ENCODE results near the gene HMGCLL1.
A peak's percentile ranks its signal among the peaks of the same experiment; 100 is the strongest.

HMGCLL1 gene

GRCh38 chr6:55450005-55450404 lies 129.0 kb downstream of the HMGCLL1 start:
- no peak for DNase-seq
- in situ Hi-C loops (cut with MboI; ENCODE audit: low pct_unique_long_range_greater_than_20kb, low sequenced_read_pairs), result no loop called here

DNA sequence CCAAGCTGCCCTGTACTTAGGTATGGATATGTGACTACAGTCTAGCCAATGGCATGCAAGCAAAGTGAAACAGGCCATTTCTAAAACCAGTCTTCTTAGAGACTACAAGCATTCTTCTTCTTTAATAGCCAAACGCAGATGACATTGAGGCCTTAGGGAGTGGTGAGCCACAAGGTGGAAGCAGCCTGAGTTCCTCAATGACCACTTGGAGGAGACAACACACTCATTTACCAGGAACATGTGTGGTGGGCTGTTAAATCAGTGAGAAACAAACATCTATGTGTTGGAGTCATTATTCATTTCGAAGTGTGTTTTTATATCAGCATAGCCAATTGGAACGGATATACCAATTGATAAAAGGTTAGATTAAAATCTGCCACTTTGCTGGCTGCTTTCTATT lies 129.8 kb downstream of the HMGCLL1 start:
- in situ Hi-C loops (cut with MboI; ENCODE audit: low pct_unique_long_range_greater_than_20kb, low sequenced_read_pairs), result no loop called here
- DNase-seq, result no peak

- in situ Hi-C loops (cut with MboI; ENCODE audit: low pct_unique_long_range_greater_than_20kb, low sequenced_read_pairs), result no loop called here
Observed at GRCh38 chr6:55448451-55448850, 130.5 kb downstream of the HMGCLL1 start.

GRCh38 chr6:55447891-55448290 lies 131.1 kb downstream of the HMGCLL1 start:
- no peak for DNase-seq
- in situ Hi-C loops (cut with MboI; ENCODE audit: low pct_unique_long_range_greater_than_20kb, low sequenced_read_pairs), result no loop called here

More at GRCh38 chr6:55448451-55448850, 130.5 kb downstream of the HMGCLL1 start:
- DNase-seq, result no peak

GRCh38 chr6:55445648-55446204 lies 133.3 kb downstream of the HMGCLL1 start:
- in situ Hi-C loops (cut with MboI; ENCODE audit: low pct_unique_long_range_greater_than_20kb, low sequenced_read_pairs), result no loop called here
- peak; percentile 46 for DNase-seq

GRCh38 chr6:55443238-55444134 lies 135.5 kb downstream of the HMGCLL1 start:
- DNase-seq, result no peak
- in situ Hi-C loops (cut with MboI; ENCODE audit: low pct_unique_long_range_greater_than_20kb, low sequenced_read_pairs), result no loop called here

DNA sequence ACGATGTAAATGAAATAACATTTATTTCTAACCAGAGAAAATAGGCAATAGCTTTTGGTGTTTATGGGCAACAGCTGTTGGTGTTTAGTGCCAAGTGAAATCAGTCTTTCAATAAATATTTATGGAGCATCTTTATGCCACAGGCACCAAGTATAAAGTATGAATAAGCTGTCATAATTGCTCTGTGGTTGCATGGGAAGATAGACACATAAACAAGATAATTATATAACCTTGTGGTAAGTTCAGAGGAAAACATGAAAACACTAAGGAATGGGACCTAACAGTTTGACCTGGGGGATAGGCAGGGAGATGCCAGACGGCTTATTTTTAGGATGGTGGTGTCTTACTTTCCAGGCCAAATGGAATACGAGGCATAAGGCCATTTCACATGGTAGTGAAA lies 140.8 kb downstream of the HMGCLL1 start:
- DNase-seq, result no peak
- in situ Hi-C loops (cut with MboI; ENCODE audit: low pct_unique_long_range_greater_than_20kb, low sequenced_read_pairs), result no loop called here

DNA sequence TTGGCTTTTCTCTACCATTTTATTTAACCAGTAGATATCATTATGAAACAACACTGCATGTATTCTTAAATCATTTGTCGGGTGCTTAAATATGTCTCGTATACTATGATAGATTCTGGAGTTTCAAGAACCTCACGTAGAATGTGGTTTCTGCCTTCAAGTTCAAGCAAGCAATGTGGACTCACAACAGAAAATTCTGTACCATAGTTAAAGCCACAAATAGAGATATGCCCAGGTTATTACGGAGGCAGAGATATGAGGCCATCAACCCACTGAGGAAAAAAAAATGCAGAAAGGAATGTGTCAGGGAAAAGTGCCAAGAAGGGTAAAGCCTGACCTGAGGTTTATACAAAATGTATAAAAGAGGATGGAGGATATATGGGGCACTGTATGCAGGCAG lies 141.9 kb downstream of the HMGCLL1 start:
- no peak for DNase-seq
- in situ Hi-C loops (cut with MboI; ENCODE audit: low pct_unique_long_range_greater_than_20kb, low sequenced_read_pairs), result no loop called here

GRCh38 chr6:55433446-55434130 lies 145.4 kb downstream of the HMGCLL1 start:
- no peak for DNase-seq
- in situ Hi-C loops (cut with MboI; ENCODE audit: low pct_unique_long_range_greater_than_20kb, low sequenced_read_pairs), result no loop called here

DNA sequence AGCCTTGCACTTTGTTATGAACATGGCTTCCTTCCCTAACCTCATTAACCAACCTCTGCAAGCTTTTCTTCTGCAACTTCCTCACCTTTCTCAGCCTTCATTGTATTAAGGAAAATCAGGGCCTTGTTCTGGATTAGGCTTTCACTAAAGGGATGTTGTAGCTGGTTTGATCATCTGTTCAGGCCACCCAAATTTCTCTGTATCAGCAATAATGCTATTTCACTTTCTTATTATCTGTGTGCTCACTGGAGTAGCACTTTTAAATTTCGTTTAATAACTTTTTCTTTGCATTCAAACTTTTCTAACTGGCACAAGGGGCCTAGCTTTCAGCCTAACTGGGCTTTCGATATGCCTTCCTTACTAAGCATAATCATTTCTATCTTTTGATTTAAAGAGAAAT lies 155.1 kb downstream of the HMGCLL1 start:
- in situ Hi-C loops (cut with MboI; ENCODE audit: low pct_unique_long_range_greater_than_20kb, low sequenced_read_pairs), result no loop called here

GRCh38 chr6:55410674-55411073 lies 168.3 kb downstream of the HMGCLL1 start:
- DNase-seq, result no peak
- in situ Hi-C loops (cut with MboI; ENCODE audit: low pct_unique_long_range_greater_than_20kb, low sequenced_read_pairs), result no loop called here

More for the DNA sequence above, 155.1 kb downstream of the HMGCLL1 start:
- DNase-seq, result no peak

DNA sequence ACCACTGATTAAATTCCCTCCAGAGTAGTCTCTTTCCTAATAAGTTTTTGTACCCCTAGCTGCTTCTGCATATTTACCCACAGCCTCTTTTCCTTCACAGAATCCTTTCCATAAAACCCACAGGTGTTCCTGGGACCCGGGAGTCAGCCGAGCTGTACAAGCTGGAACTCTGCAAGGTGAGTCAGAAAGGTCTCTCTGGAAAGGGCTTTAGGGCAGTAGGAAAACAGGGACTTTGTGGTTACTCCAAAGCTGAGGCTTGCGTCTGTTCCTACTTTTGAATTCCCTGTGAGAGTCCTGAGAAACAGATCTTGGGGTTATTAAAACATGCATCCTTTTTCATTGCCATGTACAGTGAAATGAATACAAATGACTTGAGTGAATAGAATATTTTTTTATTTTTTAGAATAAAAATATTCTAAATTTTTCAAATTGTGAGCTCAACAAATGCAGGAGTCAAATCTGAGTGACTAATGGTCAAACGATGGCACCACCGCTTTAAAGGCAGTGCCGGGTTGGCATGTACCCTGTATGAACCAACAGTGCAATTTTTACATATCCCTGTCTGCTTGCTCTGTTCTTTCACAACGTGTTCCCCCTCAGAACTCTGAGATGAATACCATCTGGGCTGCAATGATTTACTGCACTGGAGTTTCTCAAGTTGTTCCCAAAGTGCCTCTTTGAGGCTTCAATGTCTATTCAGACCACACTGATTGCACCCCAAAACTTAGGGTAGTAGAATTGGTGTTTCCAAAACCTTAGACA lies 173.3 kb downstream of the HMGCLL1 start:
- DNase-seq, result no peak
- in situ Hi-C loops (cut with MboI; ENCODE audit: low pct_unique_long_range_greater_than_20kb, low sequenced_read_pairs), result no loop called here

DNA sequence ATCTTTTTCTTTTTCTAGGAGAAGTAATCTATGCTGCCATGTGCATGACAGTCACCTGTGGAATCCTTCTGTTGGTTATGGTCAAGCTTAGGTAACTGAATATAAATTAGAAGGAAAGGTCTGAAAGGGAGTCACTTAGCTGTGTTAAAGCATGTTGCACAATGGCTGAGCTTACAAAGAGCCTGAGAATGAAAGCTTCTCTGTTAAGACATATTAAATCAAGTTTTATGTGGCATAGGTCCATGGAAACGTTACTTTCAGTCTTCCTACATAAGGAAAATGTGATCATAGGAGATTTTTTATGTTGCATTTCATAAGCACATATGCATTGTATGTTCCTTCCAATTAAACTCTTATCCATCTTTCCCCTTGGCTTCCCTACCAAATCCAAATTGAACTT lies 179.6 kb downstream of the HMGCLL1 start:
- no peak for DNase-seq
- in situ Hi-C loops (cut with MboI; ENCODE audit: low pct_unique_long_range_greater_than_20kb, low sequenced_read_pairs), result no loop called here

GRCh38 chr6:55397986-55398385 lies 181.0 kb downstream of the HMGCLL1 start:
- DNase-seq, result no peak
- in situ Hi-C loops (cut with MboI; ENCODE audit: low pct_unique_long_range_greater_than_20kb, low sequenced_read_pairs), result no loop called here

DNA sequence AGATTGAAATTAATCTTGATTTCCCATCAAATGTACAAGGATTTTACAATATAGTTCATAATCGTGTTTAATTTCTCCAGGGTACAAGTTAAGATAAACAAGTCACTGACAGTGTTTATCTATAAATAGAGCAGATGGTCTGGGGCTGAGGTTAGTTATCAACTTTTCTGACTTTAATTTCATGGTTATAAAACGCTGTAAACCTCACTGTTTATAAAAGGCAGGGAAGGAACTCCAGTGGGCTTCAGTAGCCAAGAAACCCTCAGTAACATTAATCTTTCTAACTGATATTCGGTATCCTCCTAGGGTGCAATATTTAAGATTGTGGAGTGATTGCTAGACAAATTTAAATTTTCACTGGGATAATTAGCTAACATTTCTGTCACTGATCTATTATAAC lies 183.1 kb downstream of the HMGCLL1 start:
- in situ Hi-C loops (cut with MboI; ENCODE audit: low pct_unique_long_range_greater_than_20kb, low sequenced_read_pairs), result no loop called here
- DNase-seq, result no peak

DNA sequence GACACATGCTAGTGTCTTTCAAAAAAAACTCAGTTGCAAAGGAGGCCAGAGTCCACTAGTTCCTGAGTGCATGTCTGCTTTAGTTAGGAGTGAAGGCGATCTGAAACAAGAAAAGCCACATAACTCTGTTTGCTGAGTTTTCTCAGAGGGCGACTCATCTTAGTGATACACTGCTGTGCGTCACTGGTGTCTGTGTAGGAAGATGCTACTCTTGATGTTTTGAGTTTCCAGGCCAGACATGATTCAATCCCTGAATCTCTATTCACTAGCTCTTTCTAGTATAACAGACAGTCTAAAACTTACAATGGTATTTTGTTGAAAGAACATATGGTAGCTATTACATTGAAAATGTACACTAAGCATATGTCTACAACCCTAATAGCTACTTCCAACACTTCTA lies 190.8 kb downstream of the HMGCLL1 start:
- DNase-seq, result no peak
- in situ Hi-C loops (cut with MboI; ENCODE audit: low pct_unique_long_range_greater_than_20kb, low sequenced_read_pairs), result no loop called here

All from KBM-7 (cell line).